Measurements from ENCODE around the gene ABCB9.
A peak's percentile ranks its signal among the peaks of the same experiment; 100 is the strongest.

The ABCB9 gene

GRCh38 chr12:122996188-122996601 is 29.9 kb upstream of the ABCB9 start:
- DNase-seq: no peak
- intact Hi-C loops (cut with DNase I): no loop called here

- intact Hi-C loops (cut with DNase I): no loop called here
- DNase-seq: peak in 7 of 42 donors; percentile 15 to 65 (median 37)
Measured at GRCh38 chr12:122995503-122996187, 29.4 kb upstream of the ABCB9 start.

- DNase-seq: no peak
- intact Hi-C loops (cut with DNase I): no loop called here
Measured at GRCh38 chr12:122994781-122995502, 28.7 kb upstream of the ABCB9 start.

- DNase-seq: no peak
- intact Hi-C loops (cut with DNase I): no loop called here
Measured at GRCh38 chr12:122994140-122994675, 27.9 kb upstream of the ABCB9 start.

GRCh38 chr12:122992386-122992785 is 26.1 kb upstream of the ABCB9 start:
- intact Hi-C loops (cut with DNase I): no loop called here
- no peak for DNase-seq

- intact Hi-C loops (cut with DNase I): no loop called here
- no peak for DNase-seq
Measured at GRCh38 chr12:122991623-122992275, 25.5 kb upstream of the ABCB9 start.

- intact Hi-C loops (cut with DNase I): no loop called here
- no peak for DNase-seq
Measured at GRCh38 chr12:122990961-122991622, 24.8 kb upstream of the ABCB9 start.

- intact Hi-C loops (cut with DNase I): no loop called here
- no peak for DNase-seq
Measured at GRCh38 chr12:122990561-122990960, 24.3 kb upstream of the ABCB9 start.

GRCh38 chr12:122989874-122990419 is 23.7 kb upstream of the ABCB9 start:
- intact Hi-C loops (cut with DNase I): no loop called here

GRCh38 chr12:122989225-122989839 is 23.1 kb upstream of the ABCB9 start:
- intact Hi-C loops (cut with DNase I): no loop called here
- DNase-seq: no peak

More at GRCh38 chr12:122989874-122990419, 23.7 kb upstream of the ABCB9 start:
- DNase-seq: no peak

- intact Hi-C loops (cut with DNase I): no loop called here
- DNase-seq: no peak
Measured at GRCh38 chr12:122988612-122989212, 22.4 kb upstream of the ABCB9 start.

- intact Hi-C loops (cut with DNase I): no loop called here
- DNase-seq: no peak
Measured at GRCh38 chr12:122988036-122988435, 21.8 kb upstream of the ABCB9 start.

- DNase-seq: no peak
- intact Hi-C loops (cut with DNase I): no loop called here
Measured at GRCh38 chr12:122987086-122987951, 21.1 kb upstream of the ABCB9 start.

- DNase-seq: peak in 1 of 42 donors; percentile 29
- intact Hi-C loops (cut with DNase I): no loop called here
Measured at GRCh38 chr12:122986258-122986871, 20.1 kb upstream of the ABCB9 start.

GRCh38 chr12:122985338-122986257 is 19.3 kb upstream of the ABCB9 start:
- no peak for DNase-seq
- intact Hi-C loops (cut with DNase I): no loop called here

Measured in head of caudate nucleus (tissue), 42 donors.